GM23248 (cell line): Measurements from ENCODE around the gene TC2N.
"Not testable (repeated sequence)": the region's sequence is repeated elsewhere in the genome, so short reads cannot be mapped to it uniquely, and the experiment has no call there.

ENCODE experiments used
- EZH2 ChIP-seq: fragments of 200-600 bp; sonication (generic); IDR thresholded peaks from 2 replicates; pipeline ENCODE4 v1.6.1; 2018; ENCODE audit warnings: antibody characterized with exemption, mild to moderate bottlenecking; ENCODE audit not compliant: insufficient read depth, poor library complexity, severe bottlenecking
- EZH2phosphoT487 ChIP-seq: fragments of 200-600 bp; sonication (generic); IDR thresholded peaks from 2 replicates; pipeline ENCODE4 v1.6.1; 2018; ENCODE audit warnings: antibody characterized with exemption, moderate library complexity, mild to moderate bottlenecking, low read depth; ENCODE audit not compliant: insufficient read depth

DNA sequence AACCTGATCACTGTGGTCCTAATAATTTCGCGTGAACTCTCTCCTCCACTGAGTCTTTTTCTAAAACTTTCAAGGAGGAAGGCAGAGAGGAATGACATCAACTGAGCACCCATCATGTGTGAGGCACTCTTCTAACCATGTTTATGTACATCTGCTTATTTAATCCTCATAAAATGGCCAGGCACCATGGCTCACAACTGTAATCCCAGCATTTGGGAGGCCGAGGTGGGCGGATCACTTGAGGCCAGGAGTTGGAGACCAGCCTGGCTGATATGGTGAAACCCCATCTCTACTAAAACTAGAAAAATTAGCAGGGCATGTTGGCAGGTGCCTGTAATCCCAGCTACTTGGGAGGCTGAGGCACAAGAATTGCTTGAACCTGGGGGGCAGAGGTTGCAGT, 4.1 kb upstream of the TC2N start:
- not testable (repeated sequence) for TF ChIP-seq EZH2, EZH2phosphoT487
